ENCODE data around the gene SMIM10.

DNA sequence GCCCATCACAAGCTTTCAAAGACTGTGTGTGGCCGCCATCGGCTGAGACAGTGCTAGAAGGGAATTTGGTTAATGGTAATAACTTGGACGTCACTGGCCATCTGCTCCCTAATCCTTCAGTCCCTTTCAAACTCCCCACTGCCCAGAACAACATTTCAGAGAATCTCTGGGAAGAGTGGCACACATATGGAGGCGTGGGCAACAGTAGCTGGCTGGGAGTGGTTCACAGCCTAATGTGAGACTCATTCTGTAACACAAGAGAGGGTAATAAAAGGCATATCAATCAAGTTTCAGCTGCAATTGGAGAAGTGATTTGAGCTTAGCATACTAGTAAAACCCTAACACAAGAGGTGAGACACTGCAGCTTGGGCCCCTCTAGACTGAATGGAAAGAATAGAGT lies 15.4 kb downstream of the SMIM10 start:
- TF ChIP-seq, protein P1, sequence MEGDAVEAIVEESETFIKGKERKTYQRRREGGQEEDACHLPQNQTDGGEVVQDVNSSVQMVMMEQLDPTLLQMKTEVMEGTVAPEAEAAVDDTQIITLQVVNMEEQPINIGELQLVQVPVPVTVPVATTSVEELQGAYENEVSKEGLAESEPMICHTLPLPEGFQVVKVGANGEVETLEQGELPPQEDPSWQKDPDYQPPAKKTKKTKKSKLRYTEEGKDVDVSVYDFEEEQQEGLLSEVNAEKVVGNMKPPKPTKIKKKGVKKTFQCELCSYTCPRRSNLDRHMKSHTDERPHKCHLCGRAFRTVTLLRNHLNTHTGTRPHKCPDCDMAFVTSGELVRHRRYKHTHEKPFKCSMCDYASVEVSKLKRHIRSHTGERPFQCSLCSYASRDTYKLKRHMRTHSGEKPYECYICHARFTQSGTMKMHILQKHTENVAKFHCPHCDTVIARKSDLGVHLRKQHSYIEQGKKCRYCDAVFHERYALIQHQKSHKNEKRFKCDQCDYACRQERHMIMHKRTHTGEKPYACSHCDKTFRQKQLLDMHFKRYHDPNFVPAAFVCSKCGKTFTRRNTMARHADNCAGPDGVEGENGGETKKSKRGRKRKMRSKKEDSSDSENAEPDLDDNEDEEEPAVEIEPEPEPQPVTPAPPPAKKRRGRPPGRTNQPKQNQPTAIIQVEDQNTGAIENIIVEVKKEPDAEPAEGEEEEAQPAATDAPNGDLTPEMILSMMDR (conservative IDR thresholded peaks at IDR 0.05; ENCODE audit: low read depth, low read length) = no peak
- TF ChIP-seq MAZ (IDR thresholded peaks at IDR 0.05; ENCODE audit: borderline replicate concordance, low read depth, low read length) (no peak), POLR2A (IDR thresholded peaks at IDR 0.05; ENCODE audit: low read depth, low read length) (no peak)

All from IMR-90 (cell line).